DND-41 (cell line): ENCODE measurements around the gene UROD.

Source experiments
- EZH2 ChIP-seq: IDR thresholded peaks from 3 replicates; pipeline ENCODE4 v1.6.1; 2012; ENCODE audit warnings: borderline replicate concordance, low read depth, mild to moderate bottlenecking, moderate library complexity, low read length, inconsistent platforms; ENCODE audit not compliant: severe bottlenecking
- TF ChIP-seq, protein P1 (sequence below): IDR thresholded peaks from 2 replicates; pipeline ENCODE4 v1.5.1; 2012; ENCODE audit warnings: borderline replicate concordance, low read length, moderate library complexity, mild to moderate bottlenecking; ENCODE audit not compliant: poor library complexity, severe bottlenecking; ENCODE audit errors: extremely low read depth

DNA sequence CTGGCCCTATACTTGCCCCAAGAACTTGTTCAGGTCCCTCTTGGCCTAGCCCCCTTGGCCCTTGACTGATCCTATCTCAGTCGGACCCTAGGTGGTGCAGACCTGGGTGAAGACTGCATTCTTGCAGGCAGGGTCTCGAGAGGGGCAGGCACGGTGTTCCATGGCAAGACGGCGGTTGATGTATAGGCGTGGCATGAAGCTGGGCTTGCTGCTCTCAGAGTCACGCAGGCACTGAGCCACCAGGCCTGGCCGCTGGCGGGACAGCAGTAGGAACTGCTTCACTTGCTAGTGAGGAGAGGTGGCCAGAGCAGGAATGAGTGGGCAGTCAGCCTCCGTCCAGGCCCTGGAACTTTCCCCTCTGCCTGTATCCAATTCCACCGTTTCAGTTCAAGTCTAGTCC lies 4.7 kb upstream of the UROD start:
- TF ChIP-seq, protein P1, sequence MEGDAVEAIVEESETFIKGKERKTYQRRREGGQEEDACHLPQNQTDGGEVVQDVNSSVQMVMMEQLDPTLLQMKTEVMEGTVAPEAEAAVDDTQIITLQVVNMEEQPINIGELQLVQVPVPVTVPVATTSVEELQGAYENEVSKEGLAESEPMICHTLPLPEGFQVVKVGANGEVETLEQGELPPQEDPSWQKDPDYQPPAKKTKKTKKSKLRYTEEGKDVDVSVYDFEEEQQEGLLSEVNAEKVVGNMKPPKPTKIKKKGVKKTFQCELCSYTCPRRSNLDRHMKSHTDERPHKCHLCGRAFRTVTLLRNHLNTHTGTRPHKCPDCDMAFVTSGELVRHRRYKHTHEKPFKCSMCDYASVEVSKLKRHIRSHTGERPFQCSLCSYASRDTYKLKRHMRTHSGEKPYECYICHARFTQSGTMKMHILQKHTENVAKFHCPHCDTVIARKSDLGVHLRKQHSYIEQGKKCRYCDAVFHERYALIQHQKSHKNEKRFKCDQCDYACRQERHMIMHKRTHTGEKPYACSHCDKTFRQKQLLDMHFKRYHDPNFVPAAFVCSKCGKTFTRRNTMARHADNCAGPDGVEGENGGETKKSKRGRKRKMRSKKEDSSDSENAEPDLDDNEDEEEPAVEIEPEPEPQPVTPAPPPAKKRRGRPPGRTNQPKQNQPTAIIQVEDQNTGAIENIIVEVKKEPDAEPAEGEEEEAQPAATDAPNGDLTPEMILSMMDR = no peak
- TF ChIP-seq EZH2 = no peak
